ENCODE measurements around the gene ZC3H18.
A peak's percentile ranks its signal among the peaks of the same experiment; 100 is the strongest.
"Not testable (repeated sequence)": the region's sequence is repeated elsewhere in the genome, so short reads cannot be mapped to it uniquely, and the experiment has no call there.

The ZC3H18 gene

DNA sequence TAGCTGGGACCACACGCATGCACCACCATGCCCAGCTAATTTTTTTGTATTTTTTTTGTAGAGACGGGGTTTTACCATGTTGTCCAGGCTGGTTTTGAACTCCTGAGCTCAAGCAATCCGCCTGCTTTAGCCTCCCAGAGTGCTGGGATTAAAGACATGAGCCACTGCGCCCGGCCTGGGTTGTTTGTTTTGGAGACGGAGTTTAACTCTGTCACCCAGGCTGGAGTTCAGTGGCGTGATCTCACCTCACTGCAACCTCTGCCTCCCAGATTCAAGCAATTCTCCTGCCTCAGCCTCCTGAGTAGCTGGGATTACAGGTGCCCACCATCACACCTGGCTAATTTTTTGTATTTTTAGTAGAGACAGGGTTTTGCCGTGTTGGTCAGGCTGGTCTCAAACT, 39.2 kb downstream of the ZC3H18 start:
- DNase-seq, result not testable (repeated sequence)

DNA sequence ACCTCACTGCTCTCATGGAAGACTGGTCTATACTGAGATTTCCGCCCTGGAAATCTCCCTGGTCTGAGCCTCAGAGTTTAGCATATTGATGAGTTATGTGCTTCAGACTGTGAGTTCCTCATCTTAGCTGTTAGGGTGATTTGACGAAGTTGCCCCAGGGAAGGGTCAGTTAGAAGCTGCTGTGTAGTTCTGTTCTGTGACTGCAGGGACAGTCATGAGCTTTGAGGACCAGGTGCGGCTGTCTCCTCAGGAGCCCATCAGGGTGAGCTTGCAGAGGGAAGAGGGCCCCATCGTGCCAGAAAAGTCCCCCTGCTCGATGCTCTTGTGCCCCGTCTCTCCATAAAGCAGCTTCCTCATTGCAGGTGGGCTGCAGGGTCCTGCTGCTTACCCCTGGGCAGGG, 39.9 kb downstream of the ZC3H18 start:
- no peak for DNase-seq

DNA sequence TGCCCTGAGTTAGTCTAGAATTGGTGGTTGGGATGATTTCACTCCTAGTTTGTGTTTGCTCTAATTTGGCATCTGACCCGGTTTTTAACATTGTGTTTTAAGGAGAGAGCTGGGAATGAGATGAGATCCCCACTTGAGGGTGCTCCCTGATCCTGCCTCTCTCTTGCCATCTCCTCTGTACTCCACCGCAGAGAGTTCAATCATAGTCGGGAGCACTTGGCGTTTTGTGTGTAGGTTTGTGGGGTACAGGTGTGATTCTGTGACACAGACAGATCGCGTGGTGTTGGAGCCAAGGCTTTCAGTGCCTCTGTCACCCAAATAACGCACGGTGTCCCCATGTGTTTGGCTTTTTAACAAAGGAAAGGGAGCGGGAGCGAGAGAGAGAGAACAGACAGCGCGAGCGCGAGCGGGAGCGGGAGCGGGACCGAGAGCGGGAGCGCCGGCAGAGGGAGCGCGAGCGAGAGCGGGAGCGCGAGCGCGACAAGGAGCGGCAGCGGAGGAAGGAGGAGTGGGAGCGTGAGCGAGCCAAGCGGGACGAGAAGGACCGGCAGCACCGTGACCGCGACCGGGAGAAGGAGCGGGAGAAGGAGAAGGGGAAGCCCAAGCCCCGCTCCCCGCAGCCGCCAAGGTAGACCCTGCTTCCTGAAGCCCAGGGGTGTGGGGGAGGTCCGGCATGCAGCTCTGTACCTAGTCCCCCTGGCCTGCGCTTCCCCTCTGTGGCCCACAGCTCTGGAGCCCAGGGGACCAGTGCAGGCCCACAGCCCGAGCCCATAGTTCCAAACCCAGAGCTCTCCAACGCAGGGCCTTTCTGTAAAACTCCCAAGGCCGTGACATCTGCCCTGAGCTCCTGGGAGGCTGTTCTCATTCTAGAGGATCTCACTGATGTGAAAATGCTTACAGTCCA, 41.0 kb downstream of the ZC3H18 start:
- DNase-seq, result no peak

DNA sequence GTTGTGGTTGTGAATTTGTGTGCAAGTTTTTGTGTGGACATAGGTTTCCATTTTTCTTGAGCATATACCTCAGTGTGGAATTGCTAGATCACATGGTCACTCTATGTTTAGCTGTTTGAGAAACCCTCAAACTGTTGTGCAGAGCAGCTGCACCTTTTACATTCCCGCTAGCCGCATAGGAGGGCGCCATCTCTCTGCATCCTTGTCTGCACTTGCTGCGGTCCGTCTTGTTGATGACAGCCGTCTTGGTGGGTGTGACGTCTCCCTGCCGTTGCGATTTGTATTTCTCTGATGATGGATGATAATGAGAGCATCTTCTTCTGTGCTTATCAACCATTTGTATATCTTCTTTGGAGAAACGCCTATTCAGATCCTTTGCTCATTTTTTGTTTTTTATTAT, 43.1 kb downstream of the ZC3H18 start:
- no peak for DNase-seq

DNA sequence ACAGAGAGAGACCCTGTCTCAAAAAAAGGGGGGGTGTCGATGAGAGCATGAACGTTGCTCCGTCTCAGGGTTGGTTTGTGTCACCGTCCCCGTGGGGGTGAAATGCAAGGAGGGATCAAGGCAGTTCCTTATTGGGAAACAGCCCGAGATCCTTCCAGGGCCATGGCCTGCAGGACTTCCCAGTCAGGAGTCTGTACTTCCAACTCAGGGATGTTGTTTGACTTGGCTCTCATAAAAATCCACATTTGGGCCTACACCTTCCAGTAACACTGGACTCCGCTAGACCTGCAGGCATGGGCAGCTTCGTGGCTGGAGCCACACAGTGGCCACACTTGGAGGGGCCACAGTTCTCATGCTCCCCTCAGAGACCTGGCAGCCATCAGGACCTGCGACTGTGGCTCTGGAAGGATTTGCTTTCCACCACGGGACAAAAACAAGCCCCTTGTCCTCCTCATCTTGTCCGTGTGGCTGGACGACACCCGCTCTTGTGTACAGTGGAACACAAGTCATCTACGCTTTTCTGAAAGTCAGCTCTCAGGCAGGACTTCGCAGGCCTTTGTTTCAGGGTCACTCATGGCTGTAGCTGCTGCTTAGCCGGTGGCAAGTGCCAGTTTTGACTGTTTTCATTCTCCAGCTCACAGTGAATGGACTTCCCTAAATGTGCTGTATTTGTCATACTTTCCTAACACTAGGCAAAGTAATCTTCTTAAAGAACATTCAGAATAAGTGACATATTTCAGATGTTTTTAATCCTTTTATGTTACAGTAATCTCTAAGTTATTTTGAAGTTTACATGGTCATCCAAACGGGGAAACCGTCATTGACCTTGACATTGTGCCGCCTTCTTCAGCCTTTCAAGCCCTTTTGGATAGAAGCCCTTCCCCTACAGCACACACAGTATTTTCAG, 44.0 kb downstream of the ZC3H18 start:
- DNase-seq, result no peak

DNA sequence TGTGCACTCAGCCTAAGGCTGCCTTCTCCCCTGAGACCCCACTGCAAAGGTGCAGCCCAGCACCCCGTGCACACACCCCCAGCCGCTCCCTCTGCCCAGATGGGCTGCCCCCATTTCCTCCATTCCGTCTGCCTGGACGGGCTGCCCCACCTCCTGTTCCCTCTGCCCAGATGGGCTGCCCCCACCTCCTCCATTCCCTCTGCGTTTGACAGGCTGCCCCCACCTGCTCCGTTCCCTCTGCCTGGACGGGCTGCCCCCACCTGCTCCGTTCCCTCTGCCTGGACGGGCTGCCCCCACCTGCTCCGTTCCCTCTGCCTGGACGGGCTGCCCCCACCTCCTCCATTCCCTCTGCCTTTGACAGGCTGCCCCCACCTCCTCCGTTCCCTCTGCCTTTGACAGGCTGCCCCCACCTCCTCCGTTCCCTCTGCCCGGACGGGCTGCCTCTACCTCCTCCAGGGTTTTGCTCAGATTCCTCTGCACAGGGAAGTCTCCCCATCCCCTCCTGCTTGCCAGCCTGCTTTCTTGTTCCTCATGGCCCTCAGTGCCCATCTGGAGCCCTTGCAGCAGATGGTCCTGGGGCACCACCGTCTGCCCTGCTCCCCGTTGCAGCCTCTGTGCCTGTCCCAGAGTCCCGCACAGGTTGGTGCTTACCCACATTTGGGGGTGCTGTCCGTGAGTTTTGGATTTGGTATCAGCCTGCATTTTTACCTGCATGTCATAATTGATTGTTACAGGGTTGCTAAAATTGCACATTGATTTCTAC, 44.8 kb downstream of the ZC3H18 start:
- no peak for DNase-seq

DNA sequence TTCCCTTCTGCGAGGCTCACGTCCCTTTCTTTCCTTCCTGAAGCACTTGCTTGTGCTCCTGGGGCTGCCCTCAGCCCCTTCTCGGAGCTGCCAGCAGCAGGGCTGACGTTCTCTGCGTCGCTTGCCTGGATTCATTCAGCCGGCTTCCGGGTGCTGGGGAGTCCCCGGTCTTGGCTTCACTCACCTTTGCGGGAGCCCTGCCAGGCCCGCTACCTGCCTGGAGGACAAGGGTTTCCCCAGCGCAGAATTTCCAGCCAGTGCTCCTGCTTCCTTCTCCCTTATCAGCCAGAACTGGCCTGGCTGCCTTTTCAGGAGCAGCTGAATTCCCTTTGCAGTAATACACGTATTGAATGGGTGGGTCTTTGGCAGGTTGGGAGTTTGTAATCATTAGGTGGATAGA, 46.1 kb downstream of the ZC3H18 start:
- DNase-seq, result no peak

DNA sequence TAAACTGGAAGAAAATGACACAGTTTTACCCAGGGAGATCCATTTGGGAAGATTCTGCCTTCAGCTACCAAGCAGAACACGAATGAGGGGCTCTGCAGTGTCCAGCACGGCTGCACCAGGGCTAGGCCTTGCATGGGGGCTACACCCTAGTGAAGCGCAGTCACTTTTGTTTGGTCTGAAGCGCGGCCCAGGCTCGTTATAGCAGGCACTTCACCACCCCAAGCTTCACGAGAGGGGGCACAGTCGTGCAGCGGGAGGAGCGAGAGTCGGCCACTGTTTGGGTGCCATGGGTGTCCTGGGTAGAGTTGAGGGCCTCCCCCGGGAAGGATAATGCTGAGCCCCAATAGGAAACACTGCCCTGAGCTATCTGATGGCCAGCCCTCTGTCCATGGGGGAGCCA, 46.5 kb downstream of the ZC3H18 start:
- no peak for DNase-seq

DNA sequence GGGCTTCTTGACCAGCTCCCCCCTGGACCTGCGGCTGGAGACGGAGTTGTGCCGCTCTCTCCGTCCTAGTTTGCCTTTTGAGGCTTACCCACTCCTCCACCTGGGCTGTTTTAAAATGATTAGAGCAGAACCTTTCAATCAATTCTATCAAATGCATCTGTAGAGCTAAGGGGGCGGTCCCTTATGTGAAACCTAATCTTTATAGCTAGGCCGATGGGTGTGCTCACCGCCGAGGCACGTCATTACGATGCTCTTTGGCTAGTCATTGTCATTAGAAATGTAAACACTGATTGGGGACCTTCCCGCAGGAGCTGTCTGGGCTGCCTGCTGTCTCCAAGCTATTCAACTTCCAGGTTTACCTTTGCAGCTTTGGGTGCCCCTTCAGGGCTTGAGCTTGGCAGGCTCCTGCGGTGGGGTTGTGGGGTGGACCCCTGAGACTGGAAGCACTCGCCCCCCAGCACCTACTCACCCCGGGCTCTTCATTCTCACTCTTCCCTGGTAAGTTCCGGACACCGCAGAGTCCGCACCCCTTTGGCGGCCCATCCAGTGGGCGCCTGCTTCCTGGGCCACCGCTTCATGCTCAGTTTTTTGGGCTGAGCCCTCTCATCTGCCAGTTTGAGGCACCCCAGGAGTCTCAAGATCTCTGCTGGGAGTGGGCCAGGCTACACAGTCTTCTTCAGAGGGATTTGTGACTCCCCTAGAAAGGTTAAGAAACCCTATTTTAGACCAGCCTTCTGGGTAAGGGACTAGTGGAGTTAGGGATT, 47.2 kb downstream of the ZC3H18 start:
- no peak for DNase-seq

DNA sequence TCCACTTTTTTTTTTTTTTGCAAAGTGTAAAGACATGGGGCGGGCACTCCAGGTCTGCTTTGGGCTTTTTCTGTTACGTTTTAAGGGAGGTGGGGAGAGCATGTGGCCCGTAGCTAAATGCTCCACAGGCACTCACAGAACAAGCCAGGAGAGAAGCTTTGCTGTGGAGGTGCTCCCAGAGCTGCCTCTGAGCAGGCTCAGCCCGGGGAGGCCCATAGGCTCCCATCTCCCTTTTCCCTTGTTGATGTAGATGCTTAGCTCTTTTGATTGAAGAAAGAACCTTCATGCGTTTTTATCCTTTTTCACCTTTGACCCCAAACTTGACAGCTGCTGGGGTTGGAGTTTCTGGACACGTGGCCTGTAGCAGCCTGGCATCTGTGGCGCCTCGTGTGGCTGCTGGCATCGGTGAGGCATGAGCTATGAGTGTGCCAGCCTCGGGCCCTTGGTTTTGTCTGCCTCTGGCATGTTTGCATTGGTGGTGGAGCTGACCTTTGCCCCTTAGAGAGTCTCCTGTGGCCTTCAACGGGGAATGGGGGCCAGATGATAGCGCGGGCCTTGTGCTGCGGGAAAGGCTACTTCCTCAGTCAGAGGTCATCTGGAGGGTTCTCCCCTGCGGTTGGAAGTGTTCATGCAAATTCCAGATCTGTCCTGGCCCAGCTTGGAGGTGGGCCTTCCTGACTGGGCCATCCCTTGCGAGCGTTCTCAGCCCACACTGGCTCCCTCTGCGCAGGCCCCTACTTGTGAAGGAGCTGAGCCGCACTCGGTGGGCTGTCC, 48.2 kb downstream of the ZC3H18 start:
- DNase-seq, result no peak

DNA sequence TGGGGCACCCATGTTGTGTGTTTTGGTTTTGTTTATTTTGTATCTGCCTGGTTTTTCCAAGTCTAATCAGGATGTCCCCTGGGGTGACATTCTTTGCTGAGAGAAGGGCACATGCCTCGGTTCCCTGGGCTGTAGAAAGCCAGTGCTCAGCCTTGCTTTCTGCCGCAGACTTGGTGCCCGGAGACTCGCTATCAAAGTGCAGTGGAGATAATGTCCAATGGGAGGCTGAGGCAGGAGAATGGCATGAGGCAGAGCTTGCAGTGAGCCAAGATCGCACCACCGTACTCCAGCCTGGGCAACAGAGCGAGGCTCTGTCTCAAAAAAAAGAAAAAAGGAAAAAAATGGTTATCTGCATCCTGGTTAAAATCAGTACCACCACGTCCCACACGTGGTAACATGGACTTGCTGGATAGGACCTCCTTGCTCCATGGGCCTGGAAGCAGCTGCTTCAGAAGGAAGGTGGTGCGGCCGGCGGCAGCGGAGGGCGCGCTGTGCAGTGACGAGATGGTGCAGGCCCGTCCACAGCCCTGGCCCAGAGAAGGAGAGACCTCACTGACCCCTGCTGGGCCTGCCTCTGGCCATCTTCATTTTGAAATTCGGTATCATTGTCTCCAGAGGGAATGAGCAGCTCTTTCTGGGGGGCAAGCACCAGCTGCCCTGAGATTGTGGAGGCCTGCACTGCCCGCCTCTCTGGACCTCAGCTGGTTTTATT, 48.9 kb downstream of the ZC3H18 start:
- no peak for DNase-seq

DNA sequence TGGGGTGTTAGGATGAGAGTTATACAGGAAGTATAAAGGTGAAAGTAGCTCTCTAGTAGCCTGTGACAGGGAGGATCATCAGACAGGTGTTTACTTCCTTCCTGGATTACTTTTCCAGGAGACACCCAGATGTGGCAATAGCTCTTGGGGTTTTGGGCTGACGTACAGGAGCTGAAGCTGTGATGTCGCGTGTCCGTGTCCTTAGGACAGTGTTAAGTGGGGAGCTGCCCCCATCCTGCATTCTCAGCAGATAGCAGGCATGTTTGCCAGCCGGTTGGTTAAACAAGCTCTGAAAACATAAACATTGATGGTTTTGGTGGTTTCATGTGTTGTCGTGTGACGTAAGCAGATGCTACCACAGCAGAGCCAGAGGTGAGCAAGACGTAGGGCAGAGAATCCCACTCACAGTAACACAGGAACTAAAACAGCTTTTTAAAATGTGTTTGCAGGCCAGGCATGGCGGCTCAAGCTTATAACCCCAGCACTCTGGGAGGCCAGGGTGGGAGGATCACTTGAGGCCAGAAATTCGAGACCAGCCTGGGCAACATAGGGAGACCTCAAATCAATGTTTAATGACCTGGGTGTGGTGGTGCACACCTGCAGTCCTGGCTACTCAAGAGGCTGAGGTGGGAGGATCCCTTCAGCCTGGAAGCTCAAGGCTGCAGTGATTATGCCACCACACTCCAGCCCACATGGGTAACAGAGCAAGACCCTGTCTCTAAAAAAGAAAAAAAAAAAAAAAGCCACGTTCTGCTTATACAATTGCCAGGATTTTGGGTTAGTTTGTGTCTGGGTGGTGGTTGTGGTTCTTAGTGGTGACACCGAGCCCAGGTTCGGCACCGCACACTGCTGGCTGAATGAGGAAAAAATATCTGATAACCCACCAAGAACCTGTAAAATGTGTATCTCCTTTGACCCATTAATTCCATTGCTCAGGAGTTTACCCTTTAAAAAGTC, 49.9 kb downstream of the ZC3H18 start:
- peak; percentile 94 for DNase-seq

DNA sequence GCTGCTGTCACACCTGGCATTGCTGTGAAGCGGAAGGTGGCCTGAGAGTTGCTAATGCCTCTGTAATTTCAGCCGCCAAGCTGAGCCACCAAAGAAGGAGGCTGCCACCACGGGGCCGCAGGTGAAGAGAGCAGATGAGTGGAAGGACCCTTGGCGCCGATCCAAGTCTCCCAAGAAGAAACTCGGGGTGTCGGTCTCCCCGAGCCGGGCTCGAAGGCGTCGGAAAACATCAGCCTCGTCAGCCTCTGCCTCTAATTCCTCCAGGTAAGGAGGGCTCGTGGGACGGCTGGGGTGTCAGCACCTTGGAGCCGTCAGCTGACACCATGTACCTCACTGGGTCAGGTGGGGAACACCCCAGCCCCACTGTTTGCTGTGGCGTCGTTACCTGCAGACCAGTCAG, 51.9 kb downstream of the ZC3H18 start:
- no peak for DNase-seq

DNA sequence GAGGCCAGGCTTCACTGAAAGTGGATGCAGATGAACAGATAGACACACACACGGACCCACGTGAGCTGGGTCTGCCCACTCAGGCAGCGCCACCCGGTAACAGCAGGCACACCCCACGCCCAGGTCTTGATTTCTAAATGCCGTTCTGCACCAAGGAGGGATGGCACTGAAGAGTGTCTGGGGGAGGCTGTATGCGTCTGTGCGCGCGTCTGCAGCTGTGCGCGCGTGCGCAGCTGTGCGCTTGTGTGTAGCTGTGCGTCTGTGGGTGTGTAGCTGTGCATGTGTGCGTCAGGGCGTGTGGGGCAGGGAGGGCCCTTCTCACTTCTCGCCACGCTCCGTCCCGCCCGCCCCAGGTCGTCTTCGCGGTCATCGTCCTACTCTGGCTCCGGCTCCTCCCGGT, 52.7 kb downstream of the ZC3H18 start:
- no peak for DNase-seq

DNA sequence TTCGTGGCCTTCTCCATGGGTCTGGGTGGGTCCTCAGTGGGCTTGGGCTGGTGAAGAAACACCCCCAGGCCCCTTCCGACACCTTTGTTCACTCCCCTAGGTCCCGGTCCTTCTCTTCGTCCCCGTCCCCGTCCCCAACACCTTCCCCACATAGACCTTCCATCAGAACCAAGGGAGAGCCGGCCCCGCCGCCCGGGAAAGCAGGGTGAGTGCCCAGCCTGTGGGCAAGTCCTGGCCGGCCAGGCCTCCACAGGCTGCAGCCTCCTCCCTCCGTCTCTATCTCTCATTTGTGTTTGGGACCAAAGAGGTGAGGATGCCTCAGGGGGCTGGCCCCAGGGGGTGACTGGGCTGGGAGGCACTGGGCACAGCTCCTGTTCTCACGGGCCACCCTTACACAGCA, 53.7 kb downstream of the ZC3H18 start:
- DNase-seq, result no peak

DNA sequence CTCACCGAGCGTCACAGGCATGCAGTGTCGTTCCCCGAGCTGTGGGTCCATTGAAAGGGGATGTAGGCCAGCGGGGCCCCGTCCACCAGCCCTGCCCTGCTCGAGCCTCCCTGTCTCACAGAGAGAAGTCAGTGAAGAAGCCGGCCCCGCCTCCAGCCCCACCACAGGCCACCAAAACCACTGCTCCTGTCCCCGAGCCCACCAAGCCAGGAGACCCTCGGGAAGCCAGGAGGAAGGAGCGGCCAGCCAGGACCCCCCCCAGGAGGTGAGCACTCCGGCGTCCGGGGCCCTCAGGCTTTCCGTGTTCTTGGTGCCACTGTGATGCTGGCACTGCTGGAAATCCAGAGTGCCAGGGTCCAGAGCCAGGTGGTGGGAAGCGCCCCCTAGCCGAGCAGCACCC, 54.3 kb downstream of the ZC3H18 start:
- no peak for DNase-seq

DNA sequence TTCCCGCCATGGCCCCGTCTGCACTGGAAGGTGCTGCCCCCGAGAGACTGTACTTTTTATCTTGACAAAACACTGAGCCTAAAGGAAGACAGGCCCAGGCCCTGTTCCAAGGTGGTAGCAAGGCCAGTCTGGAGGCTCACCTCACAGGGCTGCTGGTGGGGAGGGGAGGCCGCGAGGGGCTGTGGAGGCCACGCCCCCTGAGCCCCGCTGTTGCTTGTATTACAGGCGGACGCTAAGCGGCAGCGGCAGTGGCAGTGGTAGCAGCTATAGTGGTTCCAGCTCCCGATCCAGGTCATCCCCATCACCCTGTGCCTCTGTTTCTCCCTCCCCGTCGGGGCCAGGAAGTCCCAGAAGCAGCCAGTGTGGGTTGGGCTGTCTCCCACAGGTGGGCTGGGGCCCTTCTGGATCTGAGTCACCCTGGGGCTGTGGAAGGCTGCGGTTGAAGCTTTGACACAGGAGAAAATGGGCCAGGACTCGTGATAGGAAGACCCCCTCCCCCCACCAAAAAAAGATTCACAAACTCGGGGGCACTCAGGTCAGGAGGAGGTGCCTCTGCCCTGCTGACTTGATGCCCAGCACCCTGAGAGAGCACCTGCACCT, 54.9 kb downstream of the ZC3H18 start:
- DNase-seq, result no peak

DNA sequence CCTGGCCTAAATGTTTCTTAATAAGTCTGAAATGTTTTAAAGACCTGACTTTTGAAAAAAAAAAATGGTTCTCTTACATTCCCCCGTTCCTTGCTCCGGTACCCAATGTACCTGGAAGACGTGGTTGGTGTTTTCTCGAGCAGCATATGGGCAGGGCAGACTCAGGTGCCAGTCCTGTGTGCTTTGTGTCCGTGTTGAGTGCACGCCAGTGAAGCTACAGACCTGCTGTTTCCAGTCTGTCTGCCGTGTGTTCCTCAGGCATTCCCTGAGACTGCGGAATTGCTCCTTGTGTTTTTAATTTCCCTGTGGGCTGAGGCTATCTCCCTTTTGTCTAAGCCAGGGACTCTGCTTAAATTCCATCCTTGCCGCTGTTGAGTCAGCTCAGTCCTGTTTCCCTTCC, 56.4 kb downstream of the ZC3H18 start:
- DNase-seq, result no peak
